NCI-H1048 (cell line): ENCODE data around the gene KLHL29.
A peak's percentile ranks its signal among the peaks of the same experiment; 100 is the strongest.

Source experiments
- DNase-seq: peaks from one replicate; lab custom pipeline; 2025; lab: John Stamatoyannopoulos, UW

The KLHL29 gene

GRCh38 chr2:23696752-23697045 is 311.7 kb downstream of the KLHL29 start:
- no peak for DNase-seq

- DNase-seq = no peak
These were observed 312.5 kb downstream of the KLHL29 start for GRCh38 chr2:23697256-23698075.

GRCh38 chr2:23698116-23698693 is 313.2 kb downstream of the KLHL29 start:
- no peak for DNase-seq

- DNase-seq = peak; percentile 61
These were observed 314.0 kb downstream of the KLHL29 start for GRCh38 chr2:23698721-23699579.

- no peak for DNase-seq
These were observed 314.6 kb downstream of the KLHL29 start for GRCh38 chr2:23699580-23699925.

- no peak for DNase-seq
These were observed 315.6 kb downstream of the KLHL29 start for GRCh38 chr2:23700627-23701026.

GRCh38 chr2:23703037-23703582 is 318.1 kb downstream of the KLHL29 start:
- no peak for DNase-seq

- no peak for DNase-seq
These were observed 318.8 kb downstream of the KLHL29 start for GRCh38 chr2:23703583-23704385.

- no peak for DNase-seq
These were observed 321.0 kb downstream of the KLHL29 start for GRCh38 chr2:23705771-23706612.

- no peak for DNase-seq
These were observed 321.7 kb downstream of the KLHL29 start for GRCh38 chr2:23706613-23707078.

GRCh38 chr2:23707096-23707495 is 322.1 kb downstream of the KLHL29 start:
- no peak for DNase-seq

GRCh38 chr2:23708771-23709170 is 323.8 kb downstream of the KLHL29 start:
- DNase-seq = no peak

- DNase-seq = no peak
These were observed 324.3 kb downstream of the KLHL29 start for GRCh38 chr2:23709311-23709710.

- DNase-seq = no peak
These were observed 327.2 kb downstream of the KLHL29 start for GRCh38 chr2:23711979-23712755.

- no peak for DNase-seq
These were observed 327.8 kb downstream of the KLHL29 start for GRCh38 chr2:23712756-23713151.

GRCh38 chr2:23713351-23713750 is 328.4 kb downstream of the KLHL29 start:
- DNase-seq = no peak

- DNase-seq = no peak
These were observed 334.1 kb downstream of the KLHL29 start for GRCh38 chr2:23718931-23719700.

- no peak for DNase-seq
These were observed 334.7 kb downstream of the KLHL29 start for GRCh38 chr2:23719716-23720115.
